Cardiac muscle cell (in vitro differentiated cells and primary cell): ENCODE data around the gene C2. TPM values are rescaled to one million over a fixed set of nuclear protein-coding genes. Genes with fewer than 3 reads are reported as not detected.

Source experiments
- DNase-seq, 2 donors: peaks; one replicate each; pipeline versions ENCODE4 v3.0.0 to v3.0.0-alpha.2; 2010 to 2017; ENCODE audit warnings: low read depth in 1 of 2, low spot score in 1 of 2
- H3K27ac ChIP-seq: fragments of 200-600 bp; sonication (generic); 2 replicates; pipeline ENCODE4 v1.5.1; 2016
- H3K27me3 ChIP-seq: fragments of 200-600 bp; sonication (generic); 2 replicates; pipeline ENCODE4 v1.6.0; 2016; ENCODE audit warnings: control low read depth
- H3K36me3 ChIP-seq: fragments of 200-600 bp; sonication (generic); 2 replicates; pipeline ENCODE4 v1.5.1; 2016; ENCODE audit warnings: control low read depth
- H3K4me1 ChIP-seq: fragments of 200-600 bp; sonication (generic); 2 replicates; pipeline ENCODE4 v1.8.1; 2017; ENCODE audit warnings: low read depth, mild to moderate bottlenecking, mixed run types
- H3K4me3 ChIP-seq: fragments of 200-600 bp; sonication (generic); 2 replicates; pipeline ENCODE4 v1.5.1; 2016; ENCODE audit warnings: mild to moderate bottlenecking
- H3K9me3 ChIP-seq: fragments of 200-600 bp; sonication (generic); 2 replicates; pipeline ENCODE4 v1.5.1; 2017; ENCODE audit warnings: low read depth, mild to moderate bottlenecking, control low read depth
- polyA plus RNA-seq: library from polyadenylated mRNA; unstranded; fragments of >200 nt; fragmentation: Nextera tagmentation; extraction: Ambion mirVana; gene quantifications from 2 replicates; pipeline ENCODE4 v1.2.1, GENCODE V29; 2016
- total RNA-seq: library from RNA; depleted of rRNA; stranded (reverse); fragments of >200 nt; gene quantifications from 2 replicates; pipeline ENCODE4 v1.2.3, GENCODE V29; 2016
- TF ChIP-seq, protein P1 (sequence below): IDR thresholded peaks from 2 replicates; pipeline ENCODE4 v1.5.1; 2012; ENCODE audit warnings: low read depth, mild to moderate bottlenecking, low read length

C2 gene
- total and polyA plus RNA-seq, 2 experiments from 2014 or later: 0.48 to 1.9 TPM

DNA sequence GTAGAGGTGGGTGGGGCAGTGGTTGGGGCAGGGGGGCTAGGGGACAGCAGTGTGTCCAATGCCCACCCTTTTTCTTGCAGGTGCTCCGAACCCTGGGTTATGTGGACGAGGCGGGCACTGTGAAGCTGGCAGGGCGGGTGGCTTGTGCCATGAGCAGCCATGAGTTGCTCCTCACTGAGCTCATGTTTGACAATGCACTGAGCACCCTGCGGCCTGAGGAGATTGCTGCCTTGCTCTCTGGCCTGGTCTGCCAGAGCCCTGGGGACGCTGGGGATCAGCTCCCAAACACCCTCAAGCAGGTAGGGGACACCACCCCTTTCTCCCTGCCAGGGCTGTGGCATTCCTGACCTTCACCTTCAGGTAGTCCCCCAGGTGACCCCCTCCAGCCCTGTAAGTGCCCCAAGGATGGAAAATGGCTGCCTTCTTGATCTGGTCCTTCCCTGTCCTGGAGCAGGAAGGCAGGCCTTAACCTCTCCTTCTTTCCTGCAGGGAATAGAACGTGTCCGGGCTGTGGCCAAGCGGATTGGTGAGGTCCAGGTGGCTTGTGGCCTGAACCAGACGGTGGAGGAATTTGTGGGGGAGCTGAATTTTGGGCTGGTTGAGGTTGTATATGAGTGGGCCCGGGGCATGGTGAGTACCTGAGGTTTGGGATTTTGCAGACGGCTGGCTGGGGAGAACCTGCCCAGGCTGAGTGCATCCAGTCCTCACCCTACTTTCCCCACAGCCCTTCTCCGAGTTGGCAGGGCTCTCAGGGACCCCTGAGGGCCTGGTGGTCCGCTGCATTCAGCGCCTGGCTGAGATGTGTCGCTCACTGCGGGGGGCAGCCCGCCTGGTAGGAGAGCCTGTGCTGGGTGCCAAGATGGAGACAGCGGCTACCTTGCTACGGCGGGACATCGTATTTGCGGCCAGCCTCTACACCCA, 41.5 kb downstream of the C2 start:
- Histone ChIP-seq H3K4me1 (peaks cover 5% of the 10 kb centered on the region), H3K36me3 (peaks cover 19% of the 10 kb centered on the region)

DNA sequence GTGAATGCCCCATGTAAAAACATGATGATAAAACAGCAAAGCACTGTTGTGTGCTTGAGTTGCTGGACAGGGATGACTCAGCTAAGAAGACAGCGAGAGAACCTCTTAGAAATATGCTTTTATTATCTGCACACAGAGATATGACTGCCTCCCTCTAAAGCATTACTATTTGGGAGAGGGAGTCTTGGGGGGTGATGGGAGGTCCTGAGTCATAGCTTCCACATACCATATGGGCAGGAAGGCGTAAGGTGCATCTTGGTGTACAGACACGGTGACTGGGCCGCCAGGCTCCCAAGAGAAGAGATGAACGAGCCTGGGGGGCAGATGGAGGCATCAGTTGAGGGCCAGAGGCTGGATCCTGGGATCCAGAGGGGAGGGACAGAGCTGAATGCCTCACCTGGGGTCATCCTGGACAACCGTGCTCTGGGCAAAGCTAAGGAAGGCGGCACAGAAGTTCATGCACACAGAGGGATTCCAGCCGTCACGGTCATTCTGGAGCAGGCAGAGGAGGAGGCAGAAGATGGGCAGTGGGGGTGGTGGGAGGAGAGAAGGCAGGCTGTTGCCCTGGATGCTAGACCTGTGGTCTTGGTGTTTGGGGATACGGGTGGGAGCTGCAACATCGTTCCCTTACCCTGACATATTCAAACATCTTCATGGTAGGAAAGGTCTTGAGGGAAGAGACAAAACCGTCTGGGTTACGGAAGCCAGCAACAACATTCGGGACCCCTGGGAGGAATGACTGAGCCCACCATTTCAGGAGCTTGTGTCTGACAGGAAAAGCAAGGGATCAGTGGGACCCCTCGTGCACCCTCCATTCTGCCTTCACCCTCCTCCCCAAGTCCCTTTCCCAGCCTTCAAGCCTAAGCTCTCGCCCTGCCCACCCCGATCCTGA, 42.4 kb downstream of the C2 start:
- TF ChIP-seq, protein P1, sequence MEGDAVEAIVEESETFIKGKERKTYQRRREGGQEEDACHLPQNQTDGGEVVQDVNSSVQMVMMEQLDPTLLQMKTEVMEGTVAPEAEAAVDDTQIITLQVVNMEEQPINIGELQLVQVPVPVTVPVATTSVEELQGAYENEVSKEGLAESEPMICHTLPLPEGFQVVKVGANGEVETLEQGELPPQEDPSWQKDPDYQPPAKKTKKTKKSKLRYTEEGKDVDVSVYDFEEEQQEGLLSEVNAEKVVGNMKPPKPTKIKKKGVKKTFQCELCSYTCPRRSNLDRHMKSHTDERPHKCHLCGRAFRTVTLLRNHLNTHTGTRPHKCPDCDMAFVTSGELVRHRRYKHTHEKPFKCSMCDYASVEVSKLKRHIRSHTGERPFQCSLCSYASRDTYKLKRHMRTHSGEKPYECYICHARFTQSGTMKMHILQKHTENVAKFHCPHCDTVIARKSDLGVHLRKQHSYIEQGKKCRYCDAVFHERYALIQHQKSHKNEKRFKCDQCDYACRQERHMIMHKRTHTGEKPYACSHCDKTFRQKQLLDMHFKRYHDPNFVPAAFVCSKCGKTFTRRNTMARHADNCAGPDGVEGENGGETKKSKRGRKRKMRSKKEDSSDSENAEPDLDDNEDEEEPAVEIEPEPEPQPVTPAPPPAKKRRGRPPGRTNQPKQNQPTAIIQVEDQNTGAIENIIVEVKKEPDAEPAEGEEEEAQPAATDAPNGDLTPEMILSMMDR: no peak
- peak in 1 of 2 donors; percentile 52 for DNase-seq
- H3K4me3 ChIP-seq: no peak overlapping the region
- H3K27me3 ChIP-seq: no peaks in the 10 kb centered on the region
- no peaks in the 10 kb centered on the region for H3K9me3 ChIP-seq
- H3K4me1 ChIP-seq: peaks cover 5% of the 10 kb centered on the region
- H3K27ac ChIP-seq: peak overlapping the region; percentile 34
- H3K36me3 ChIP-seq: peaks cover 13% of the 10 kb centered on the region

More for the DNA sequence above, 41.5 kb downstream of the C2 start:
- no peak for DNase-seq
- no peak overlapping the region for H3K27ac ChIP-seq
- TF ChIP-seq, protein P1: no peak
- H3K4me3 ChIP-seq: no peak overlapping the region
- H3K27me3 ChIP-seq: no peaks in the 10 kb centered on the region
- H3K9me3 ChIP-seq: no peaks in the 10 kb centered on the region

DNA sequence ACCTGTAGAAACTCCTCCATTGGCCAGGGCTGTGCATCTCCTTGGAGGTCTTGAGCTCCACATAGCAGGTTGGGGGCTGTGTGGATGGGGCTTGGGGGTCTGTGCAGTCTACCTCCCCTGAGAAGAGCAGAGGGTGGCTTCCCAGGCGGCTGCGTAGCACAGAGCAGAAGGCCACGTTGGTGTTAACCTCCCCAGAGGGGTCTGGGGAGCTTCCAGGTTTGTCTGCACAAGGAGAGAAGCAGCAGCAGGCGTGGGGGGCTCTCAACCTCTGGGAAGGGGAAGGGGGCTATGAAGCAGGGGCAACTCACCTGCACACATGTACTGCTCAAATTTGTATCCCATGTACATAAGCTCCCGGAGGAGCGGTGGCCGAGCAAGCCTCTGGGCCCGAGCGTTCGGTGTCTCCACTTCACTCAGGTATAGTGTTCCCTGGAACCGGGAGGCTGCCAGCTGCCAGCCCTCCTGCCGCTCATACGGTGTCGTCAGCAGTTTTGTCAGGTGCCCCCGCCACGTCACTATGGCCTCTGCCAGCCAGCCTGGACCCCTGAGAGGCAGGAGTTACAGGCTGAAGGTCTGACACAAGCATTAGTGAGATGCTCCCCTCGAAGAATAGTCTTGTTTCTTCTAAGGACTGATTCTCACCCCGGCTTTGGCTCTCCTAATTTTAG, 43.2 kb downstream of the C2 start:
- H3K27ac ChIP-seq: peak overlapping the region; percentile 87
- TF ChIP-seq, protein P1: no peak
- peak overlapping the region; percentile 67 for H3K4me3 ChIP-seq
- H3K27me3 ChIP-seq: no peaks in the 10 kb centered on the region
- peaks cover 8% of the 10 kb centered on the region for H3K36me3 ChIP-seq
- H3K4me1 ChIP-seq: peaks cover 5% of the 10 kb centered on the region
- no peaks in the 10 kb centered on the region for H3K9me3 ChIP-seq
- DNase-seq: no peak

DNA sequence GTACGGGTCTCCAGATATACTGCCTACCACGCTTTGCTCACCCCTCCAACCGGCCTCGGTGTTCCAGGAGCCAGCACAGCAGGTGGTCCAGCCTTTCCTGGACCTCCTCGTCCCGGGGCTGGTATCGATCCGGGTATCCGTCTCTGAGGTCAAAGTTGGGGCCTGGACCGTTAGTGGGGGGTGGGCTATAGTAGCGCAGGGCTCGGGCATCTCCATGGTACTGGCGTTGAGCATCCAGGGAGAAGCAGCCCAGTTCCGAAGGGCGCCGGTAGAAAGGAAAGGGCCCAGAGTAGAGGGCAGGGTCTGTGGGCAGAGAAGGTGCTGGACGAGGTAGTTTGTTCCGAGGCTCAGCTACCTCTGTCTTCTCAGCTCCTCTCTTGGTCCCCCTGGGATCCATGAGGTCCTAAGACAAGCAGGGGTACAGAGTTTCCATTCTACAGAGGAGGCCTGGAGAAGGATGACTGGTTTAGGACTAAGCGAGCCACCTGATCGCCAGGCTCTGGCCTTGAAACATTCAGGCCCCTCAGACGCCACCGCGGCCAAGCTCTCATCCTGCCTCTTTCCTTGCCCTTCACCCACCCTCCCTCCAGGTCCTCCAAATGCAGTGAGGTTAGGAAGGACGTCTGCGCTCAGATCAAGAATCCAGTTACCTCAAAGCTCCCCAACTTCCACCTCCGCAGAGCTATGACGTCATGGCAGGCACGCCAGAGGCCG, 43.9 kb downstream of the C2 start:
- H3K4me3 ChIP-seq: peak overlapping the region; percentile 67
- peaks cover 8% of the 10 kb centered on the region for H3K36me3 ChIP-seq
- H3K9me3 ChIP-seq: no peaks in the 10 kb centered on the region
- TF ChIP-seq, protein P1: no peak
- peaks cover 5% of the 10 kb centered on the region for H3K4me1 ChIP-seq
- no peak for DNase-seq
- H3K27me3 ChIP-seq: no peaks in the 10 kb centered on the region
- peak overlapping the region; percentile 87 for H3K27ac ChIP-seq
